Cerebellar cortex (tissue), 1 donor: Measurements from ENCODE around the gene IFT80.
"Not testable (repeated sequence)": the region's sequence is repeated elsewhere in the genome, so short reads cannot be mapped to it uniquely, and the experiment has no call there.

Source experiments
- DNase-seq: peaks from one replicate; pipeline ENCODE4 v3.0.0-alpha.2; 2015; ENCODE audit warnings: low spot score

Gene IFT80

DNA sequence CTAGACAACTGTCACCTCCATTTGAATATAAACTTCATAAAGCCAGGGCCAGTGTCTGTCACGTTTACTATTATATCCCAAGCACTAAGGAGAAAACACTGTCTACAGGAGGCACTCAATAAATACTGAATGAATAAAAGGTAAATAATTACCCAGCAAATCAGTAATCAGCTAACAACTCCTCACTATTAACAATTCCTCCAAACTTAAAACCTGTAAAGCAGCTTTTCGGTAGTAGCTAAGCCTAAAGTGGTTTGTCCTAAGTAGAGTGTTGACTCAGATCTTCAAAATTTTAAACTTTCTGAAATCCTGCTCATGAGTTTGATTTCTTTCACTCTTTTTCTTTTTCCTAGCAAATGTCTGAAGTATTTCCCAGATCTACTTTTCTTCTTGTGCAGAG lies 133.9 kb downstream of the IFT80 start:
- DNase-seq = no peak

DNA sequence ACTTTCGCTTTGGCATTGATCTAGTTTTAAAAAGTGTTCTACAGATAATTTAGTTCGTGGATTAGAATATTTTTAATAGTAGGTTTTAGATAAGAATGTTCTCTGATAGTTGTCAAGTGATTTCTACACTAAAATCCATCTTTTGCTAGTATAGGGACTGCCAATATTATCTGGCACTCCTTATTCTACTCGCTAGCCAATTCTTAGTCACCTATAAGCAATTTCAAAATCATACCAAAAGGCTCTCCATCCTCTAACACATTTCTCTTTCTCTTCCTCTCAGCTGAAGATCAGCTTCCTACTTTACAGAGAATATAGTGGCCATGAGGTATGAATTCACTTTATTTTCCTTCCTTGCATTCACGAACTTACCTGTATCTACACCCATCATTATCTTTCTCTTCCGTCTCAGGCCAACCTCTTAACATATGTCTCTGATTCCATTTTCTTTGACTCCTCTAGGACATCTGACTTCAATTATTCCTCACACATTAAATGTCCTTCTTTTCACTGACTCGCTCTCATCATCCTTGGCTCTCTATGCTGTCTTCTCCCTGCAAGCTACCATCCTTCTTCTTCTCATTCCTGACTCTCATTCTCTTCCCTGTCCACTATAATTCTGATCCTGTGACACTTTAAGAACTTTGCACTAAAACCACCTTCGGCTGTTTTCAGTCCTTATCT lies 138.3 kb downstream of the IFT80 start:
- no peak for DNase-seq

DNA sequence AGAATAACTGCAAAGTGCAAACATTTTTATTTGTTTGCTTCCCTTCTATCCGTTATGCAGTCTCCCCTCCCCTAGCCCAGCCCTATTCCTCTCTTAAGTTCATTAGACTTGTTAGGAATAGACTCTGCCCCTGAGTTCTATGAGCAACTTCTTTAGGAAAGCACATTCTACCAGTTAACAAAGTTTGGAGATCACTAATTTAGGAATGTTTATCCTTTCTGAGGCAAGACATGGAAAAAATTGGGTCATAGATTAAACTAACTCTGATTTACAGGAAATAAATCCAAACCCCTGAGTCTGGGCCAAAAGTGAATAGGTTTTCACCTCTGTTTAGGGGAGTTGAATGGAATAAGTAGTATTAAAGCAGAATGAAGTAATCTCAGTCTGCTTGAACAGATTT lies 139.4 kb downstream of the IFT80 start:
- no peak for DNase-seq

DNA sequence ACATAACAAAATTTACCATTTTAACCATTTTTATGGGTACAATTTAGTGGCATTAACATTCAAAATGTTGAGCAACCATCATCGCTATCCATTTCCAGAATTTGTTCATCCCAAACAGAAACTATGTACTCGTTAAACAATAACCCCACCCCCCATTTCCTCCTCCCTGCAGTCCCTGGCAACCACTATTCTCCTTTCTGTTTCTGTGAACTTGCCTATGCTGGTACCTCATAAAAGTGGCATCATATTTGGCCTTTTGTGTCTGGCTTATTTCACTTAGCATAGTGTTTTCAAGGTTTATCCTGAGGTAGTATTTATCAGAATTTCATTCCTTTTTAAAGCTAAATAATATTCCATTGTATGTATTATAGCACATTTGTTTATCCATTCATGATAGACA lies 141.4 kb downstream of the IFT80 start:
- DNase-seq = no peak

DNA sequence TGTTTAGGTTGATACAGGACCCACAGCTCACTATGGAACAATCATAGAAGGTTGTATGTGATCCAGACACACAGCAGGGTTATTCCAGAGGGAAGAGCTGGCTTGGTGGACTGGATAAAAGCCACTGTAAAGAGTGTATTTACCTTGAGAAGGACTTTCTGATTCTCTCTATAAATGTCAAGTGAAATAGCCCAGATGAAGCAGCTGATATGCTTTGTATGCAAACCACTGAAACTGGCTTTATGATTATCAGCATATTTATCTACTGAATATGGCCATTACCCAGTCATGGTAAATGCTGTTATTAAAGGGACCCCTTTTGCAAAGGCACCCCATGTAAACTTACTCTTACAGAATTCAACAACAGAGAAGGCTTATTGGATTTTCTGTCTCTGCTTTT lies 145.7 kb downstream of the IFT80 start:
- no peak for DNase-seq

DNA sequence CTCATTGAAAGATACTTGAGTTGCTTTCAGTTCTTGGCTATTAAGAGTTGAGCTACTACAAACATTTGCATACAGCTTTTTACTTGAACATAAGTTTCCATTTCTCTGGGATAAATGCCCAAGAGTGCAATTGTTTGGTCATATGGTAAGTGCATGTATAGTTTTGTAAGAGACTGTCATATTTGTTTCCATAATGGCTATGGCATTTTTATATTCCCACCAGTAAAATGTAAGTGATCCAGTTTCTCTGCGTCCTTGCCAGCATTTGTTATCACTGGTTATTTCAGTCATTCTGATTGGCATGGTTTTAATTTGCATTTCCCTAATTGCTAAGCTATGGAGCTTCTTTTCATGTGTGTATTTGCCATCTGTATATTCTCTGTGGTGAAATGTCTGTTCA lies 151.3 kb downstream of the IFT80 start:
- DNase-seq = no peak

DNA sequence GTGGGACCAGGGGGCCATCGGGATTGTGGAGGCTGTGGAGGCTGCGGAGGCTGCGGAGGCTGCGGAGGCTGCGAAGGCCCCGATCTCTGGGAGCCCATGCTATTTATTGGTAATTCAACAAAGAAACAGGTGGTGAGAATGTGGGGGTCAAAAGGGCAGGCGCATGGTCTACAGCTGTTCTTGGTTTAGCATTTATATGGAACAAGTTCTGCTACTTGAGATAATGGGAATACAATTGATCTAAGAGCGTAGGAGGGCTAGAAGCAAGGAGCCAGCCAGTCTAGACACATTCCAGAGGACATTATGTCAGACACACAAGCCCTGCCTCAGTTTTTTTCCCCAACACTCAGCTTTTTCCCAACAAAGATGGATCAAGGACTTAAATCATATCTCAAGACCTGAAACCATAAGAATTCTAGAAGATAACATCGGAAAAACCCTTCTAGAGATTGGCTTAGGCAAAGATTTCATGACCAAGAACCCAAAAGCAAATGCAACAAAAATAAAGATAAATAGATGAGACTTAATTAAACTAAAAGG lies 153.7 kb downstream of the IFT80 start:
- DNase-seq = no peak

DNA sequence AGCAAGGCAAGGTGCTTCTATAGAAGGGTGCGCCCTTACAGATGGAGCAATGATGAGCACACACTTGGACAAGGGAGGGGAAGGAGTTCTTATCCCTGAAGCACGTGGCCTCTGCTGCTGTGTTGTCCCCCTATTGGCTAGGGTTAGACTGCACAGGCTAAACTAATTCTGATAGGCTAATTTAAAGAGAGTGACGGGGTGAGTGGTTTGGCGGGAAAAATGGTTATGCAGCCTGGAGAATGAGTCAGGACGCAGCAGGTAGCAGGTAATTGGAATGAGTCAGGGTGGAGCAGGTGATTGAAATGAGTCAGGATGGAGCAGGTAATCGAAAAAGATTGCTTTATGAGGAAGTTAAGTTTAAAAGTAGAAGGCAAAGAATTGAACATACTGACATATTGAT lies 158.3 kb downstream of the IFT80 start:
- DNase-seq = not testable (repeated sequence)

DNA sequence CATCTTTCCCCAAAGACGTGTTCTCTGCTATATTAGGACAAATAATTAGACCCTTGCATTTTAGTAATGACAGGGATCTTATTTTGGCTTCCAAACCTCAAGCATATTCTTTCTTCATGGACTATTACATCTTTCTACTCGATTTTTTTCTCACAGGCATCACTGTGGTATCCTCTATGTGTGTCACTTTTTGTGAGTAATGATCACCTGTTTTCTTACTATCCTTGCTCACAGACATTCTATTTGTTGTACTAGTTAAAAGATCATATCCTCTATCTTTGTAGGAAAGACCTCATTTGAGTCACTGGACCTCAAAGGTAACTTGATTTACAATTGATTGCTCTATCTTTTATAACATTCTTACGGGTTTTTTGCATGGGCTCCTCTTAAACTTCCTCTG lies 167.0 kb downstream of the IFT80 start:
- no peak for DNase-seq

DNA sequence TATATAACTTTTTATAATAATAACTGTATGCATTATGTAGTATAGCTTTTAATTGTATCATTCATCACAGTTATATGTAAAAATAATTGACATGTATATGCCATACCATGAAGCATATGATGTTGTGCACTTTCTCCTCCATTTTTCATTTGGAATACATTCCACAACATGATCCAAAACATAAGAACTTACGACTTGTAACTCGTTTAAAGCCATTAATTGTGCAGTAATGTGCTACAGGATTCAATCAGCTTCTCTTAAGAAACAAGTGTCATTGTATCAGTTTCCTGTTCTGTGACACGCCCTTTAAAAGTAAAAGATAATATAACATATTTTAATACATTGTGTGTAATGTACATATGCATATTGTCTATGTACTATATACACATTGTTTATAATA lies 171.6 kb downstream of the IFT80 start:
- DNase-seq = peak; percentile 15

DNA sequence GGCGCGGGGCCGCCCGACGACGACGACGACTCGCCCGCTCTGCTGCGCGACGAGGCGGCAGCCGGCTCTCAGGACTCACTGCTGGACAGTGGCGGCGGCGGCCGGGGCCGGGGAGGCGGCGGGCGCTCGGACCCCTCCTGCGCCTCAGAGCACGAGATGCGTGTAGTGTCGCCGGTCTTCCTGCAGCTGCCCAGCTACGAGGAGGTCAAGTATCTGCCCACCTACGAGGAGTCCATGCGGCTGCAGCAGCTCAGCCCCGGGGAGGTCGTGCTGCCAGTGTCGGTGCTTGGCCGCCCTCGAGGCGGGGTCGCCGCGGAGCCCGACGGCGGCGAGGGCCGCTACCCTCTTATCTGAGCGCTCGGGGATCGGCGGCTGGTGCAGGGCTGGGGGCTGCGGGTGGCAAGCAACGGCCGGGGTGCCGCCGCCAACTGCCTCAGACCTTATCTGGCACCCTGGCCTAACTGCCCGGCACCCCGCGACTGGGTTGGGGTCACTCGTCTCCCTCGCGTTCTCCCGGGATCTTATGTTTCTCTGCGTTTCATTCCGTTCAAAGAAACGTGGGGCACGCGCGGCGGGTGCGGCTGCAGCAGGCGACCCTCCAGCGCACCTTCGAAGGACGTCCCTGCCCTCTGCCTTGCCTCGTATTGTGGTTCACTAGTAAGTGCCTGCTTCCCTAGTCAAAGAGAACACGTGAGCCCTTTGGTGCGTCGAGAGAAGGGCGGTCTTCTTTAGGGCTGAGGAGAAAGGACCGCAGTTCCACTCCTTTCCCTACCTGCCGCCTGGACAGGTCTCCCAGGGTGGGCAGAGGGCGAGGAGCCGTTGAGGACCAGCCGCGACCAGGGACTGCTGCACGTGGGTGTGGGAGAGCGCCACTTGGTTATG lies 172.8 kb downstream of the IFT80 start:
- DNase-seq = peak; percentile 49

DNA sequence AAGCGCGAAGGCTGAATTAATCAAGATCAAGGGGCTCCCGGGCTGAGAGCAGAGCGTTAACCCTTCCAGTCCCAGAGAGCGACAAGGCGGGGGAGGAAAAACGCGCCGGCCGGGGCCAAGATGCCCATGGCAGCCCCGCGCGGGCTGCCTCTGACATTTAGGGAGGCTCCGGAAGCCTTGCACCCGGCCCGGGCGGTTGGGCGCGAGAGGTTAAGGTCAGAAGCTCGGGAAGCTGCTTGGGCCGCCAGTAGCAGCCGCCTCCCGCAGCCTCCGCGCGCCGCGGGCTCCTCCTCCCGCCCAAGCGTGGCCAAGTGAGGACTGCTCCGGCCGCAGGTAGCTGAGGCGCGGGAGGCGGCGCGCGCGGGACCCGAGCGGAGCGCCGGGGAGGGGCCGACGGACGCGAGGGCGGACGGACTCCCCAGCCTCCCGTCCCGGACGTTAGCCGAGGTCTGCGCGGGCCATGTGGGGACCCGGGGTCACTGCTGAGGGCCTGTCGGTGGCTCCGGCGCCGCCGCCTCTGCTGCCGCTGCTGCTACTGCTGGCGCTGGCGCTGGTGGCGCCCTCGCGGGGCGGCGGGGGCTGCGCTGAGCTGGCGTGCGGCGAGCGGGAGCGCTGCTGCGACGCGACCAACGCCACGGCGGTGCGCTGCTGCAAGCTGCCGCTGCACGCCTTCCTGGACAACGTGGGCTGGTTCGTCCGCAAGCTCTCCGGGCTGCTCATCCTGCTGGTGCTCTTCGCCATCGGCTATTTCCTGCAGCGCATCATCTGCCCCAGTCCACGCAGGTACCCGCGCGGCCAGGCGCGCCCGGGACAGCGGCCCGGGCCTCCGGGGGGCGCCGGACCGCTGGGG lies 173.6 kb downstream of the IFT80 start, which contains the start of gene C3orf80:
TSS of gene C3orf80 (plus strand) at position 247 of the 850 bp plus-strand sequence. CDS start at position 461, 214 bp downstream.
- DNase-seq = peak; percentile 70

DNA sequence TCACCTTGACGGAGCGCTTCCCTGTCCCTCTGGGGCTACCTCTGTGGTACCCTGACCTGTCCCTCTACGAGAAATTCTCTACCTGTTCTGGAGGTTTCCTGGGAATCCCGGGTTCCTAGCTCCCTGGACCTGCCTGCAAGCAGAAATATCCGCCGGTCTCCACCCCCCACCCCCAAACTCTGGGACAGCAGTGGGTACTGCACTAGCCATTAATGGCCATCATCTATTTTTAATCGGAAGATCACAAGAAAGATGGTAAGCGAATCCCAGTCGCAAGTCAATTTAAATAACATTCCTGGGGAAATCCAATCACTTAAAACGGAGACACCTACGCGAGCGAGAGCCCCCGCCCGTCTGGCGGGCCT lies 174.2 kb downstream of the IFT80 start:
- peak; percentile 47 for DNase-seq

DNA sequence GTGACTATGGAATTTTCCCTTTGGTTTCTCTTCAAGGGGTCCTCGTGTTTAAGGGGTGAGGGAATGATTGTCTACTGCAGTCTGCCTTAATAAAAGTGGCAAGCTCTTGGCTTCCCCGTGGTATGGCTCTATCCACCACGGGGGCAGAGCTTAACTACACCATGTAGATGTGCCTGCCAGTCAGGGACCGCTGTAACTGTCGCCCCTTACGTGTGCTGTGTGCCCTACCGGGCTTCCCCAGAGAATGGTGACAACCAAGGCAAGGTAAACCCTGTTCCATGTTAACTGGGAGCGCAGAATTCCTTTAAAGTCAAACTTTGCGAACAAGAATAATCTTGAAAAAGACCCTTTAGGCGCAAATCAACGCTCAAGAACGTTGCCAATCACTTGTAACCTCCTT lies 174.8 kb downstream of the IFT80 start:
- peak; percentile 59 for DNase-seq

DNA sequence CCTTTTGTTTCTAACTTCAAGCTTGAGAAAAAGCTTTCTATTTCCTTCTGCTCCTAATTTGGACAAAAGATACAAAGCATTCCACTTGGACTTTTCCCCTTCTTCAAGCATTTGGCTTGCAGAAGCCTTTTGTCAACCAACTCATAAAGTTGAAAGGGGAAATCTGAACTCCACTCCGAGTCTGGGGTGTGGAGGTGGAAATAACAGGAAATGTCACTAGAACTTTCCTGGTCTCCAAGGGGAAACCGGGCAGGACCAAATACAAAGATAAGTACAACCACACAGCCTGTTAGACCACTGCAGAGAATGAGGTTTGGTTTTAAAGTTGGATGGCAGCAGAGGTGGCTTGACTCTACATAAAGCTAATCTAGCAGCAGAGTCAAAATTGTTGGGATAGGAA lies 178.0 kb downstream of the IFT80 start:
- DNase-seq = no peak

DNA sequence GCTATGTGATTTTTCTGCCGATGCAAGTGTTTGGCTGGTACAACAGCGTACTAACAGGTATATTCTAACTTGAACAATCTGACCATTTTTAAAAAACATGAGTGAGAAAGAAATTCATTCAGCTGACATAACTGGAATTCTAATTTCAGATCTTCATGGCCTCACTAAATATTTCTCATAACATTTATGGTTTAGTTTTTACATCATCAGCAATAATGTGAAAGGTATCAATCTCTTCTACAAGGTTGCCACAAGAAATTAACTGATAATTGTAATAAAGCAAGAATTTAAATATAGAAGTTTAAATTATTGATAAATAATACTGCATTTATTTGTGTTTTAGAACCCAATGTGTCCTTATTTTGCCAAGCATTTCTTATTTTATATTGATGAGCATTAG lies 179.0 kb downstream of the IFT80 start:
- DNase-seq = no peak

DNA sequence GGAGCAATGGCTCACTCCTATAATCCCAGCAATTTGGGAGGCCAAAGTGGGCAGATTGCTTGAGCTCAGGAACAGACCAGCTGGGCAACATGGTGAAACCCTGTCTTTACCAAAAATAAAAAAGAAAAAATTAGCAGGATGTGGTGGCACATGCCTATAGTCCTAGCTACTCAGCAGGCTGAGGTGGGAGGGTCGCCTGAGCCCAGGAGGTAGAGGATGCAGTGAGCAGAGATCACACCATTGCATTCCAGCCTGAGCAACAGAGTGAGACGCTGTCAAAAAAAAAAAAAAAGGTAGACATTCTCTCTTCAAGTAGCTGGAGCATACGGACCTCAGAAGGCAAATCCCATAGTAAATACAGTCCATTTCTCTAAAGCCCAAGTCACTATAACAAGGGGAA lies 180.9 kb downstream of the IFT80 start:
- no peak for DNase-seq

DNA sequence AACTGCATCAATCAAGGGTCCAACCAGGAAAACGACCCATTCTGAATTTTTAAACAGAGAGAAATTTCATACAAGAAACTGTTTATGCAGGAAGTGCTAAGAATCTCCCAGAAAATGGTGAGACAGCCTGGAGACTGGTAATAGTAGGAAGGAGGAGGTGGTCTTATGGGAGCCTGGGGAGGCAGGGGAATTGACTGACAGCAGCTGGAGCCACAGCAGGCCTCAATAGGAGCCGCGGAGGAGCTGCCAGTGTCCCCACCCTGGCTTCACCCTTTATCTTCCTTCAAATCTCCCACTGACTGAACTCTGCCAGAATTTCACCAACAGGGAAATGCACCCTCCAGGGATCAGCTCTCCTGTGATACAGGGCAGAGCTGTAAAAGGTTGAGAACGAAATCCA lies 181.3 kb downstream of the IFT80 start:
- DNase-seq = no peak

DNA sequence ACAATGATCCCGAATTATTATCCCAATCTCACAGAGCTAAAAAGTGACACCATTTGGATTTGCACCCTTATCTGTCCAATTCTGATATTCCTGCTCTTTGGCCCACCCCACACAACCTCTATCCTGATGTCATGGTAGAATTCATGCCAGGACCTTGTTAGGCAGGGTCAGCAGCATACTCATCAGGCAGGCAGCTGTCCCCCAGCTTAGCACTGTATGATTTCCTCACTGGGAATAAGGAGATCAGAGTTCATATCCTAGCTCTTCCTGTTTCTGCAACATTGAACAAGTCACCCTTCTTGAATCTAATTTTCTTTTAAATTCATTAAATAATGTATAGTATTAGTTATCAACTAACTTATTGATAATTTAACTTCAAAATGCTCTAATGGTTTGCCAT lies 185.8 kb downstream of the IFT80 start:
- no peak for DNase-seq

DNA sequence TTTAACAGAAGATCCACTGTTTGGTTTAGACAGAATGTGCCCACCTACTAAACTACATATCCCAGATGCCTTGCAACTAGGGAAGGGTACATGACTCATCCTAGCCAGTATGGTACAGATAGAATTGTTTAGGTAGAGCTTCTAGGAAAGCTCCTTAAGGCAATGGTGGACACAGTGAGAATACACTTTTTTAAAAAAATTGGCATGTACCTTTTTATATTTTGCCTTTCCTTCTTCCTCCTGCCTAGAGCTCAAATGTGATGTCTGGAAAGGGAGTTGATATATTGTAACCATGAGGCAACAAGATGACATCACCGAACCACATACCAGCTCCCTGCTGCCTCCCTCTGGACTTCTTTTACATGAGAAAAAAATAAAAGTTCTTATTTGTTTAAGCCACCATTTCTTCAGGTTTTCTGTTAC lies 188.2 kb downstream of the IFT80 start:
- peak; percentile 8 for DNase-seq

DNA sequence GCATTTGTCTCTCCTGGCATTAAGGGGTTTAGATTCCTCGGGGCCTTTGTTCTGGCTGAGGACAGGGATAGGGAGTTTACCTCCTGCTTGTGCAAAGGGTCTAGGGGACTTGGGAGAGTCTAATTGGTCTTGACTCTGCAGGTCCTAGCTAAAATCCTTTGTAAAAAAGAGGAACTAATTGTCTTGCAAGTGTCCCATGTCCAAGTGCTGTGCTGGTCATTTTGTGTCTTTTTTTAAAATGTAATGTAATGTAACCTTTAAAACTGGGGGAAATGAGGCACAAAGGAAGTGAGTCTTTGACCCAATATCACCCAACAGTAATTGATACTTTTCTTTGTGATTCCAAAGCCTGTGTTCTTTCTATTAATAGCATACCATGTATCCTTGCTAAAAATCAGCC lies 188.7 kb downstream of the IFT80 start:
- DNase-seq = no peak
